Measurements from ENCODE around the gene CDH16. TPM values are rescaled to one million over a fixed set of nuclear protein-coding genes. Genes with fewer than 3 reads are reported as not detected.

Gene CDH16
- polyA plus RNA-seq, 1 donor: 7.9 TPM

DNA sequence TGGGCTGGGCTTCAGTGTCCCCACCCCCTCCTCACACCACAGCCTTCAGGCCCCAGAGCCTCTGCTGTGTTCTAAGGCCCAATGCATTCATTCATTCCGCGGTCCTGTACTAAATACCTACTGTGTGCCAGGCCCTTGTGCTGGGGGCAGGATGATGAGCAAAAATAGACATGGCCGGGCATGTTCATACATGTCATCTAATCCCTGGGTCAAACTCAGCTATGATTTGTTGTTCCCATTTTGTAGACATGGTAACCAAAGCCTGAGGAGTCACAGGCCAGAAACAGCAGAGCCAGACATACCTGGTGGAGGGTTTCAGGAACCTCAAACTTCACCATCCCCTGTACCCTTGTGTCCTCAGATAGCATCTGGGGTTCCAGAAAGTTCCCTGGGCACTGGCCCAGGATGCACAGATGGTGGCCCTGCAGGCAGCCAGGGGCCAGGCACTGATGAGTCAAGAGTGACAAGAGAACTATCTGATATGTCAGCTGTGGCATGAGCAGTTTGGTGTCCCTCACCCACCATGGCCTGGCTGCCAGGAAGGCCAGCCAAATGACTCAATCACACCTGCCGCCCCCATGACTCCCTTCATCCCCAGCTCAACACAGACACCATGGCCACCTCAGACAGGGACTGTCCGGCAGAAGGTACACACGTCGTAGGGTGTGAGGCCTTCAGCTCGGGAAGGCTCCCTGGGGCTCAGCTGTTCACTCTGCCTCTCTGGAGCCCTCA, 9.4 kb upstream of the CDH16 start:
- peaks cover 14% of the 10 kb centered on the region for H3K4me1 ChIP-seq (ENCODE audit: control insufficient read depth, insufficient read depth, low read length)
- H3K27me3 ChIP-seq (ENCODE audit: control insufficient read depth, insufficient read depth, low read length): peaks cover 26% of the 10 kb centered on the region
- no CpG with 5 or more reads among the region's 8 CpGs for WGBS (ENCODE audit: insufficient coverage, low lambda C conversion rate)
- H3K9me3 ChIP-seq (ENCODE audit: control insufficient read depth, low read depth, low read length): no peaks in the 10 kb centered on the region
- H3K36me3 ChIP-seq (ENCODE audit: control insufficient read depth, insufficient read depth, low read length): peaks cover 10% of the 10 kb centered on the region
- H3K27ac ChIP-seq (ENCODE audit: low read length): no peak overlapping the region
- no peak overlapping the region for H3K4me3 ChIP-seq (ENCODE audit: low read length)
- no peak for DNase-seq

DNA sequence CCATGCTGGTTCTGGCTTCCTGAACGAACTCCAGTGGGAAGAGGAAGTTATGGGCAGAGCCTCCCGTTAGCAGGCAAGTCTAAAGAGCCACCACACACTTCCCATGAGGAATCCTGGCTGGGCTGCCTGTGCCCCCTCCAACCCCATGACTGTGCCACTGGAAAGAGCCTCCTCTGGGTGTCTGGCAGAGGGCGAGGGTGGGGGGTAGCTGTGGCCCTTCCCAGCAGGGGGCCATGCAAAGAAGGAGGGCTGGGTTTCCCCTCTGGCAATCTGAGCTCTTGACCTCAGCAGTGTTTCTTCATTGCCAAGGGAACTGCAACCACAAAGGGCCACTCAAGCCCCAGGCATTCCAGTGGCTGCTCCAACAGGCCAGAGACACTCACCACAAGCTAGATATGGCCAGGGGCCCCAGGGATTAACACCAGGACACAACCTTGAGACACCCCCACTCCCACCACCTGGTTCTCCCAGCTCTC, 8.3 kb upstream of the CDH16 start:
- no peaks in the 10 kb centered on the region for H3K9me3 ChIP-seq (ENCODE audit: control insufficient read depth, low read depth, low read length)
- H3K4me1 ChIP-seq (ENCODE audit: control insufficient read depth, insufficient read depth, low read length): peaks cover 5% of the 10 kb centered on the region
- H3K27ac ChIP-seq (ENCODE audit: low read length): no peak overlapping the region
- H3K36me3 ChIP-seq (ENCODE audit: control insufficient read depth, insufficient read depth, low read length): peaks cover 3% of the 10 kb centered on the region
- H3K4me3 ChIP-seq (ENCODE audit: low read length): no peak overlapping the region
- DNase-seq: peak in 1 of 2 donors; percentile 46
- peaks cover 26% of the 10 kb centered on the region for H3K27me3 ChIP-seq (ENCODE audit: control insufficient read depth, insufficient read depth, low read length)
- no CpG with 5 or more reads among the region's 3 CpGs for WGBS (ENCODE audit: insufficient coverage, low lambda C conversion rate)

DNA sequence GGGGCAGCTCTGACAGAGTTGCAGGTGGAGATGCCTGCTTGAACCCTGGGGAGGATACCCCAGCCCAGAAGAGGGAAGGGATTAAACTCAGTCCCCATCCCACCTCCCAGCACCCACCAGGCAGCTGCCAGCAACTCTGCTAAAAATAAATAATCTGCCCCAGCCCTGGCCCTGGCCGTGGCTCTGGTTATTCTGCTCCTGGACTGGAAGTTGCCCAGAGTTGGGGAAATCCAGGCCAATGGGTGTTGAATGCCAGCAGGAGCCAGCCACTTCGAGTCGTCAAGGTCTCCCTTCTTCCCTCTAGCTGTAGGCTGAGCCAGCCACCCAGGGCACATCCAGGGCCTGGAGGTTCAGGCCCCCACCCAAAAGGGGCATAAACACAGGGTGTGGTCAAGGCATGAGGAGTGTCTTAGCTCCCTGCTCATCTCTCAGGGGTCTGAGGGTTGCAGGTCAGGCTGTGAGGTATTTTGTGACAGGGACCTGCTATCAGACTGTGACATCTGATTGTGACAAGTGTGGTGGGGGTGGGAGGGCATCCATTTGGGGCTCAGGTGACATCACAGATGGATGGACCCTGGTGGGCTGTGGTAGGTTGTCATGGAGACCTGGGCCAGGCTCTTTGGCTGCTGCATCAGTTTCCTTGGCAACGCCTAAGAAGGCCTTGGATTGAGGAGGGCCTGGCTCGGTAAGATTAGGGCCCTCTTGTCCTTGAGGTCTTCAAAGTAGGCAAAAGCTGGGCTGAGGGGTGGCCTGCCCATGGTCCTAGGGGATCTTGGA, 7.7 kb upstream of the CDH16 start:
- no peak for DNase-seq
- peaks cover 2% of the 10 kb centered on the region for H3K36me3 ChIP-seq (ENCODE audit: control insufficient read depth, insufficient read depth, low read length)
- H3K4me1 ChIP-seq (ENCODE audit: control insufficient read depth, insufficient read depth, low read length): peaks cover 5% of the 10 kb centered on the region
- H3K27me3 ChIP-seq (ENCODE audit: control insufficient read depth, insufficient read depth, low read length): peaks cover 26% of the 10 kb centered on the region
- WGBS (ENCODE audit: insufficient coverage, low lambda C conversion rate): no CpG with 5 or more reads among the region's 5 CpGs
- H3K27ac ChIP-seq (ENCODE audit: low read length): no peak overlapping the region
- H3K9me3 ChIP-seq (ENCODE audit: control insufficient read depth, low read depth, low read length): peaks cover 3% of the 10 kb centered on the region
- H3K4me3 ChIP-seq (ENCODE audit: low read length): no peak overlapping the region

DNA sequence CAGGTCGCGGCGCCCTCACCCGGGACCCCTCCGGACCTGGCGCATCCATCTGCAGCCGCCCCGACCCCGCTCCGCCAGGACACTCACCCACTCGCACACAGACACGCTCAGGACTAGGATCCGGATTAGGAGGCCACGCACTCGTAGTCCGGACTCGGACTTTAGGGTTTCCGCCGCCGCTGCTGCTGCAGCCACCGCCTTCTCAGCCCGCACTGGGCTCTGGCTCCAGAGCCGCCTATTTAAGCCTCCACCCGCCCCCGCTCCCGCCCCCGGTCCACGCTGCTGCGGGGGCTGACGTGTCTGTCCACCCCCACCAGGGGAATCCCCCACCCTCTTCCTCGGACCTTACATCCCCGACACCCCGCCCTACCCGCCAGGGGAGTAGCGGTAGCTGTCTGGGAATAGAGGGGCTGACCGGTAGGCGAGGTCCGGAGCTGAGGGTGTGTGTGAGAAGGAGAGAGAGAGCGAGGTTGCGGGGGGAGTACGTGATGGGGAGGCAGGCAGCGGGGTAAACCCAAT, 6.7 kb upstream of the CDH16 start, which contains the start of gene RRAD:
RRAD (minus strand) TSS at position 214 of the 519 bp plus-strand sequence. CDS start 356 bp downstream, outside the sequence.
- peaks cover 3% of the 10 kb centered on the region for H3K9me3 ChIP-seq (ENCODE audit: control insufficient read depth, low read depth, low read length)
- H3K4me3 ChIP-seq (ENCODE audit: low read length): peak within 1 kb of the TSS; percentile 29
- no peaks in the 10 kb centered on the region for H3K36me3 ChIP-seq (ENCODE audit: control insufficient read depth, insufficient read depth, low read length)
- H3K27me3 ChIP-seq (ENCODE audit: control insufficient read depth, insufficient read depth, low read length): peaks cover 26% of the 10 kb centered on the region
- DNase-seq: no peak
- H3K4me1 ChIP-seq (ENCODE audit: control insufficient read depth, insufficient read depth, low read length): peaks cover 5% of the 10 kb centered on the region
- WGBS (ENCODE audit: insufficient coverage, low lambda C conversion rate): no CpG with 5 or more reads among the region's 42 CpGs
- no peak within 1 kb of the TSS for H3K27ac ChIP-seq (ENCODE audit: low read length)

DNA sequence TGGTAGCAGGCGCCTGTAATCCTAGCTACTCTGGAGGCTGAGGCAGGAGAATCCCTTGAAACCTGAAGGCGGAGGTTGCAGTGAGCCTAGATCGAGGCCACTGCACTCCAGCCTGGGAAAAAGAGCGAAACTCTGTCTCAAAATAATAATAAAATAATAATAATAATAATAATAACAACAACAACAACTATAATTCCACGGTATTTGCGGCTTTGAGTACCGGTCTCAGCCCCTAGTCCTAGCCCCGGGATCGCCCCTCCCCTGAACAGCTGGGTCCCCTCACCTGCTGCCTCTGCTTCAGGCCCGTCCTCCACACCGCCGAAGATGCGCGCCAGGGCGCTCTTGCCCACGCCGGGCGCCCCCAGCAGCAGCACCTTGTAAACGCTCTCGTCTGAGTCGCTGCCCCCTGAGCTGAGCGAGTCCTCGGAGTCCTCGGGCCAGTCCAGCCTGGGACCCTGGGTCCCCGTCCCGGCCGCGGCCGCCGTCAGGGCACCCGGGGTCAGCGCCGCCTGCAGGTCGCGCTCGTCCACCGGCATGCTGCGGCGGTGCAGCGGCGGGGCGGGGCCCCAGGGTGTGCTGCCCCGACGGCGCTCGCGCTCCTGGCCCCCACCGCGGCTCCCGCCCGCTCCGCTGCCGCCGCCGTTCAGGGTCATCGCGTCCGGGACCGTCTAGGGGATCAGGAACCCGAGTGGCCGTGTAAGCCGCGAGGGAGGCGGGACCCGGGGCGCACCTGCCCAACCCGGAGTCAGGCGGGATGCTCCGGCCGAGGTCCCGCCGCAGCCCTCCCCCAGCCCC, 6.0 kb upstream of the CDH16 start:
- peaks cover 12% of the 10 kb centered on the region for H3K4me1 ChIP-seq (ENCODE audit: control insufficient read depth, insufficient read depth, low read length)
- no peaks in the 10 kb centered on the region for H3K36me3 ChIP-seq (ENCODE audit: control insufficient read depth, insufficient read depth, low read length)
- H3K9me3 ChIP-seq (ENCODE audit: control insufficient read depth, low read depth, low read length): peaks cover 3% of the 10 kb centered on the region
- DNase-seq: peak in 1 of 2 donors; percentile 60
- no CpG with 5 or more reads among the region's 72 CpGs for WGBS (ENCODE audit: insufficient coverage, low lambda C conversion rate)
- H3K27ac ChIP-seq (ENCODE audit: low read length): no peak overlapping the region
- peak overlapping the region; percentile 29 for H3K4me3 ChIP-seq (ENCODE audit: low read length)
- peaks cover 26% of the 10 kb centered on the region for H3K27me3 ChIP-seq (ENCODE audit: control insufficient read depth, insufficient read depth, low read length)

DNA sequence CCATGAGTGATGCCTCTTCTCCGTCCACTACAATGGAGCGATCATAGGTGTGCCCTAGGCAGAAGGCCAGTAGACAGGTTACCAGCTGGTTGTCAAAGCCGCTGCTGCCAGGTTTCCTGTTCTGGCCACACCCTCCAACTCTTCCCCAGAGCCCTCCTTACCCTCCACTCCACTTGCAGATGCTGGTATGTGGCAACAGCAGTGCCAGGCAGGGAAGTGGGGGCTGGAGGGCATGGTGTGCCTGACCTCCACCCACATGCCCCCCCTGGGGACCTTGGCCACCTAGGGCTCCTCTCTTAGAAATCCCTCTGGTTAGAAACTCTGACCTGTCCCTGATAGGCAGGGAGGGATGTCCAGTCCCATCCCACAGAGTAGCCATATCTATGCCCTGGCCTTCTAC, 5.2 kb upstream of the CDH16 start:
- Histone ChIP-seq H3K27ac (ENCODE audit: low read length) (no peak overlapping the region), H3K9me3 (ENCODE audit: control insufficient read depth, low read depth, low read length) (peaks cover 3% of the 10 kb centered on the region), H3K36me3 (ENCODE audit: control insufficient read depth, insufficient read depth, low read length) (no peaks in the 10 kb centered on the region), H3K4me1 (ENCODE audit: control insufficient read depth, insufficient read depth, low read length) (peaks cover 21% of the 10 kb centered on the region), H3K27me3 (ENCODE audit: control insufficient read depth, insufficient read depth, low read length) (peaks cover 26% of the 10 kb centered on the region), H3K4me3 (ENCODE audit: low read length) (no peak overlapping the region)
- DNase-seq: no peak
- no CpG with 5 or more reads among the region's 3 CpGs for WGBS (ENCODE audit: insufficient coverage, low lambda C conversion rate)

DNA sequence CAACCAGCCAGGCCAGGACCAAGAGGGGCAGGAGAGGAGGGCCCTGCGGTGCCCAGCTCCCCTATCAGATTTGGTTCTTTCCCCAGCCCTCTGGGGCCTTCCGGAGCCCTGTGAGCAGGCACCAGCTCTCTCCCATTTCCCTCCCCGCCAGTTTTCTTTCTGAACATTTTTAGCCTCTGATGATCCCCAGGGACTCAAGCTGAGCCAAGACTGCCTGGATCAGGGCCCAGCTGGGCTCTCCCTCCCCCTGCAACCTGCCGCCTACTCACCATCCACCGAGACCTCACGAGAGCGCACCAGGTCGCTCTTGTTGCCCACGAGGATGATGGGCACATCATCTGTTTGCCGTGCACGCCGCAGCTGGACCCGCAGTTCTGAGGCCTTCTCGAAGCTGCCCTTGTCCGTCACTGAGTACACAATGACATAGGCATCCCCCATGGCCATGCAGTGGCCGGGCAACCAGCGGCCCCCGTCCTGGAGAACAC, 4.6 kb upstream of the CDH16 start:
- no CpG with 5 or more reads among the region's 18 CpGs for WGBS (ENCODE audit: insufficient coverage, low lambda C conversion rate)
- Histone ChIP-seq H3K4me1 (ENCODE audit: control insufficient read depth, insufficient read depth, low read length) (peaks cover 26% of the 10 kb centered on the region), H3K36me3 (ENCODE audit: control insufficient read depth, insufficient read depth, low read length) (no peaks in the 10 kb centered on the region), H3K9me3 (ENCODE audit: control insufficient read depth, low read depth, low read length) (peaks cover 5% of the 10 kb centered on the region), H3K27me3 (ENCODE audit: control insufficient read depth, insufficient read depth, low read length) (peaks cover 26% of the 10 kb centered on the region), H3K27ac (ENCODE audit: low read length) (no peak overlapping the region), H3K4me3 (ENCODE audit: low read length) (no peak overlapping the region)
- DNase-seq: no peak

DNA sequence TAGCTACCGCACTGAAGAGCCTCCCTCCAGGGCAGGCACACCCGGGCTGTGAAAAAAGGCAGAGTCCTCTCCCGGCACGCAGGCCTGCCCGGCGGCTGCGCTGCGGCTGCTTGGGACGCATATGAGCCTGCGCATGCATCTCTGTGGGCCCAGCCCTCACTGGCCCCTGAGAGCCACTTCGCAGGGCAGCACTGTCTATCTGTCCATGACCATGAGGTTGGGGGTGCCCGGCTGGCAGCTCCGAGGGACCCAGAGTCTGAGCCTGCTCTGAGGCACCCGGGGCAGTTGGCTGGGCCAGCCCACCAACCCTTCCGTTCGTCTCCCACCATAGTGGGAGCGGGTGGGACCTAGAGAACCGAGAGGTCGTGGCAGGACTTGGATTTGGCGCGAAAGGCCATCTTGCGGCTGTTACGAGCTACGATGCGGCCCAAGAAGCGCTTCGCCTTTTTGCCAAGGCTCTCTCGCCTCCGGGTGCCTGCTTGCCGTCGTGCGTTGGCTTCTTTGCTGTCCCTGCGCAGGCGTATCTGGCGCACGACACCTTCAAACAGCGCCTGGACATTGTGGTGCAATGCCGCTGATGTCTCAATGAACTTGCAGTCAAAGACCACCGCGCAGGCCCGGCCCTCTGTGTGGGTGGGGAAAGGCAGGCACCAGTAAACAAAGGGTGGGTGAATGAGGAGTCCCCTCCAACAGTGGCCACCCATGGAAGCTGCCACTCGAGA, 3.2 kb upstream of the CDH16 start:
- no peak overlapping the region for H3K27ac ChIP-seq (ENCODE audit: low read length)
- DNase-seq: no peak
- 60% methylated on average over 1 of the region's 42 CpGs for whole genome bisulfite sequencing (ENCODE audit: insufficient coverage, low lambda C conversion rate)
- H3K4me1 ChIP-seq (ENCODE audit: control insufficient read depth, insufficient read depth, low read length): peaks cover 34% of the 10 kb centered on the region
- no peak overlapping the region for H3K4me3 ChIP-seq (ENCODE audit: low read length)
- H3K27me3 ChIP-seq (ENCODE audit: control insufficient read depth, insufficient read depth, low read length): peaks cover 26% of the 10 kb centered on the region
- H3K9me3 ChIP-seq (ENCODE audit: control insufficient read depth, low read depth, low read length): peaks cover 5% of the 10 kb centered on the region
- no peaks in the 10 kb centered on the region for H3K36me3 ChIP-seq (ENCODE audit: control insufficient read depth, insufficient read depth, low read length)

DNA sequence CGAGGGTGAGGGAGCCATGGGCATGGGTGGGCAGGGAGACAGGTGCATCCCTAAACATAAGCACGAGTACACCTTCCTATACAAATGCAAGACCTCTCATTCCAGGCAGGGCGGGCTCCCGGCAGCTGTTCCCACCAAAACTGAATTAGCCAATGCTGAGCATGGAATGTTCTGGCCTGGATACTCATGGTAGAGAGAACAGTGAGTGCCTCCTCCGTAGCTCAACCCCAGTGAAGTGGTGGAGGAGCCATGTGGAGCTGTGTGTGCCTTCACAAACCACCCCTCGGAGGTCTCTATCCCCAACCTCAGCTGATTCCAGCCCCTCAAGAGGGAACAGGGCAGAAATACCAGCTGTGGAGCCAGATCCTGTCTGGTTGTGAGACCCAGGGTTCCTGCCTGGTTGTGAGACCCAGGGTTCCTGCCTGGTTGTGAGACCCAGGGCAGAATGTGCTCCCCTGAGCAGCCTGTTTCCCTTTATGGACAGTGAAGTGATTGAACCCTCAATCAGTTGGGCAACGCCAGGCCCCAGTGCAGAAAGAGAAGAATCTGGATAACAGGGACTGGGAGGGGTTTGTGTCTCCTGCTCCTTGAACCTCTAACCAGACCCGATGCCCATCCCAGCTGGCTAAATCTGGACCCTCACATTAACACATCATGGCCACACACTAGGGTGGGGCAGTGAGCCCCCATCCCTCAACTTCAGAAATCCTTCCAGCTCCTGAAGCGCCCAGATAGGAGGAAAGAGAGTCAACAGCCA, 2.4 kb upstream of the CDH16 start:
- no peaks in the 10 kb centered on the region for H3K36me3 ChIP-seq (ENCODE audit: control insufficient read depth, insufficient read depth, low read length)
- no peak overlapping the region for H3K4me3 ChIP-seq (ENCODE audit: low read length)
- H3K27me3 ChIP-seq (ENCODE audit: control insufficient read depth, insufficient read depth, low read length): peaks cover 23% of the 10 kb centered on the region
- H3K9me3 ChIP-seq (ENCODE audit: control insufficient read depth, low read depth, low read length): peaks cover 5% of the 10 kb centered on the region
- H3K4me1 ChIP-seq (ENCODE audit: control insufficient read depth, insufficient read depth, low read length): peaks cover 34% of the 10 kb centered on the region
- H3K27ac ChIP-seq (ENCODE audit: low read length): no peak overlapping the region
- no peak for DNase-seq
- WGBS (ENCODE audit: insufficient coverage, low lambda C conversion rate): no CpG with 5 or more reads among the region's 9 CpGs

Data from large intestine (tissue), 3 donors.